GM21576 (cell line): Measurements from ENCODE around the gene DPF3.

Experiments used
- ATAC-seq: cut with Tn5 transposase; IDR thresholded peaks from one replicate; pipeline ENCODE4 v1.9.1; 2021; ENCODE audit warnings: mild to moderate bottlenecking, moderate library complexity; ENCODE audit not compliant: unreplicated experiment

The DPF3 gene

GRCh38 chr14:72745546-72745945 is 148.4 kb downstream of the DPF3 start:
- no peak for ATAC-seq

DNA sequence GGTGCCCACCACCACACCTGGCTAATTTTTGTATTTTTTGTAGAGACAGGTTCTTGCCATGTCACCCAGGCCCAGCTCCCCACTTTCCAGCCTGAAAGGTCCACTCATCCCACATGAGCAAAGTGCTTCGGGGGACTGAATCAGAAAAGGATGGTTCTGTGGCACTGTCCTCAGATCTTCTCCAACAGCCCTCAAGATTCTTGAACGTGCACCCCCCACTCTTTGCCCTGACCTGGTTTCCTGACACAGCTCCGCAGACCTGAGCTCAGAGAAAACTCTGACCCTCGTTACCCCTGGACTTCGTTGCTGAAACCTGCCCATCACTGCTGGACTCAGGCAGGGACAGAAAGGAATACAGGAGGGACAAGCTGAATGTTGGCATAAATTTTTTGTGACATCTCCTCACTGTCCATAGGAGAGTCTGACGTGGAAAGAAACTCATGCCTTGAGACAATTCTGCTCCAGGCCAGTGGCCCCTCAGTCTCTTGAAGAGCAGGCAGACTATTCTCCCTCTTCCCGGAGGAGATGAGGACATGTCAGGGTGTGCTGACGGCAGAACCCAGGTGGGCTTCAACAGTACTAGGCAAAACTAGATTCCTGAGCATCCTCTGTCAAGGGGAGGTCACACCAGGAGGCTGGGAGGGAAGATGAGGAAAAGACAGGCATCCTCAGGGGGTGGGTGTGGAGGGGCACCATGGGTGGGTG is 149.3 kb downstream of the DPF3 start:
- ATAC-seq: no peak

DNA sequence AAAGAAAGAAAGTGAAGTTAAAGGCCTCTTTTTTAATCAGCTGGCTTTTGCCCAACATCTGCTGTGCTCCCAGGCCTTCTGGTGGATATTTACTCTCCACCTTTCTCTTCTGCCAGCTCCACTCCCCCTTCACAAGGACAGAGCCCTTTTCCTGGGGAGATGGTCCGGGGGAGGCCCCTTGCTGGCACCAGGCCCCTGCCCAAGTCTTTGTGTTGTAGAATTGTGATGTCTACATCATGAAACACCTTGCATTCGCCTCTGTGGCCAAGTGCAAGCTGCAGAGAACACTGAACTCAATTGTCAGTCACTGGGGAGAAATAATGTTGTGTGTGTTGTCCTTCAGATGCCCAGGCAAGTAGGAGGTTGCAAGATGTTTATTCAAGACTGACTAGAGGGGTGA is 150.3 kb downstream of the DPF3 start:
- no peak for ATAC-seq

GRCh38 chr14:72742838-72743195 is 151.1 kb downstream of the DPF3 start:
- ATAC-seq: no peak

DNA sequence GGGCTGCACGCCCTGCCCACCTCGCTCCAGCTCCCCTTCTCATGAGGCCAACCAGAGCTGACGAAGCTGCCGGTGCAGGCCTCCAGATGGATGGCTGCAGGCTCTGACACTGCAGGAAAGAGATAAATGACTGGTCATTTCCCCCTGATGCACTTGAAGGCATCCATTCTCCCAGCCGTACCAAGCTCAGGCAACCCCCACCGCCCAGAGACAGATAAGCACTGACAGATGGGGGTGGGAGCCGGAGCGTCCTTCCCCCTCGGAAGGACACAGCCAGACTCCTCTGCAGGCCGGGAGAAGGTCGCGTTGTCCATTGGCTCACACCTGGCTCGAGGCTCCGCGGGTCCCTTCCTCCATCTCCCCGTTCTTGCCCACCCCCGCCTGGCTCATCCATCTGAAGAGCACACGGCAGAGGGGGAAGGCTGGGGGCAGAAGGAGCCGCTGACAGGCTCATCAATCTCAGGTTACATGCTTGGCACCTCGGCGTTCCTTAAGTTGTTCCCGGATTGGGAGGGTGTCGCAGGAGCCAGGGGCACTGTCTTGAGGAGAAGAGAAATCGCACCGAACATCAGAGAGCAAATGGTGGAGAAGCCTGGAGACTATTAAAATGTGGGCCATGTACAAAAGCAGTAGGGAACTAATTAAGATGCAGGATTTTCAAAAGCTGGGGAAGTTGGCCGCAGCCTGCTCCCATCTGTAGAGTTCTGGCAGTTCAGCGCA is 151.6 kb downstream of the DPF3 start:
- ATAC-seq: no peak

- ATAC-seq: no peak
Observed at GRCh38 chr14:72741826-72742117, 152.1 kb downstream of the DPF3 start.

DNA sequence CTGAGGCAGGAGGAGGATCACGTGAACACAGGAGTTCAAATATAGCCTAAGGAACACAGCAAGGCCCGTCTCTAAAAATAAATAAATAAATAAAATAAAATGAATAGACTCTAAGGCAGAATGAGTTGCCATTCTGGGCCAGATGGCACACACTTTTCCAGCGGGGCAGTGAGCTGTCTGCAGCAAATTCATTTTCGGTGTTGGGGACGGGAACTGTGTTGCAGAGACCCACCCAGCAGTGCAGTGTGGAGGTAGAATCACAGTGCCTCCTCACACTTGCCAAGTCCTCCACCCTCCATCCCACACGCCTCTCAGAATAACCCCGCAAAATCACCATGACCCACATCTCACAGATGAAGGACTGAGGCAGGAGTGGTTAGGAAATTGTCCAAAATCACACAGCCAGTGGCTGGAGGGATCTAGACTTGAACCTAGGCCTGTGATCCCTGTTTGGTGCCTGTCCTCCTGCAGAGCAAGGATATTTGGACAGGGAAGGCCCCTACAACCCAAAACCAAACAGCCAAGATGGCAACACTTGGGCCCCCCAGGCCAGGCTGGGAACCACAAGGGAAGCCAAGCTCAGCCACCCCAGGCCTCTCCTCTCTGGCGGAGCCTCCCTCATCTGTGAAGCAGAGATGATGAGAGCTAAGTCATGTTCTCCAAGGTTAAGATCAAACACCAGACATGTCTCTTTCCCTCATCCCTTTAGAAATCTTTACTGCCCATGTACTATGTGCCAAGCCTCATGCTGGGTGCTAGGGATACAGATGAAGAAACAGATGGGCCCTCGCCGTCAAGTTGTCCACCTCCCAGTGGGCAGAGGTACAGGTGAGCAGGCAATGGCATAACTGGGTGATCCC is 152.7 kb downstream of the DPF3 start:
- no peak for ATAC-seq

DNA sequence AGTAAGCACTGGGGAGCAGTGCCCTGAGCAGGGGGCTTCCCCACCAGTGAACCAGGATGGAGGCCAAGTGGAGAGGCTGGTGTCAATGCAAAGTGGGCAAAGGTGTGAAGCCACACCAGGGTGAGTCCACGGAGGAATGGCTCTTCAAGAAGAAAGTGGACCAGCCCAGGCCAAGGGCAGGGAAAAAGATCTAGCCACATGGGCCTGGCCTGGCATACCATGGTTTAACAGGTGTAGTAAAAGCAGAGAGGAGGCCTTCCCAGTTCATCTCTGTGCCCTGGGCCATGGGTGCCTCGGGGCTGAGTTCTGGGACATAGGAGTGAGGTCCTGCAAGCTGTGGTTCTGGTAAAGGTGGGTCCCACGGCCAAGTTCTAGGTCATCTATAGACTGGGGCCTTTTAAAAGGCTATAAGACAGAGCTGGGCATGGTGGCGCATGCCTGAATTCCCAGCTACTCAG is 153.4 kb downstream of the DPF3 start:
- no peak for ATAC-seq

DNA sequence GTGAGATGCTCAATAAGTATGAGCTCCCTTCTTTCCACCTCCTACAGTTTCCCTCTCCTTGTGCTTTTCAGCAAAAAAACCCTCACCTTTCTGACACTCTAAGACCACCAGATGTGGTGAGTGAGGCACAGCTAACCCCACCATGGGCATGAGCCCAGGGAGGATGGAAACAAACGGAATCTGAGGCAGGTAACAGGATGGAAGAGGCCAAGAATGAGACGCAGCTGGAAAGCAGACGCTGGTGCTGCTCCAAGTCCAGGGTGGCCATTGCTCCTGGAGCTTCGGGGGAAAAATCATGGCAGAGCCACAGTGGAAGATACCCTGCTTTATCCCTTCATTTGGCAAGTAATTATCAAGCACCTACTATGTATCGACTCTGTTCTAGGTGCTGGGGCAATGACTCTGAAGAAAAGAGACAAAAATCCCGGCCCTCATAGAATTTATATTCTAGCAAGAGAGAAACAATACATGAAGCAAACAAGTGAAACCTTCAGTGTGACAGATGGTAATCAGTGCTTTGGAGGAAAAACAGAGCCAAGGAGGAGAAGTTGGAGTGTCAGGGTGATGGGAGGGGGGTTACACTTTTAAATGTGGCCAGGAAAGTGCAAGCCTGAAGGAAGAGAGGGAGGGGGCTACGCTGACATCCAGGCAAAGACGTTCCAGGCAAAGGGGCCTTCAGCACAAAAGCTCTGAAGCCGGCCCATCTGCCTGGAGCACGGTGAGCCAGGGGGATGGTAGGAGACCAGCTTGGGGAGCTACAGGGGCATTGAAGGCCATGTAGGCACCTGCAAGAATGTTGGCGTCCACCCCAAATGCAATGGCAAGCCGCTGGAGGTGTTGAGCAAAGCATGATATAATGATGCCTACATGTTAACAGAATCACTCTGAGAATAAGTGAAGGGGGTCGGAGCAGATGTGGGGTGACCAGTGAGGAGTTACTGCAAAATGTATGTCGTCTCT is 154.2 kb downstream of the DPF3 start:
- ATAC-seq: no peak

DNA sequence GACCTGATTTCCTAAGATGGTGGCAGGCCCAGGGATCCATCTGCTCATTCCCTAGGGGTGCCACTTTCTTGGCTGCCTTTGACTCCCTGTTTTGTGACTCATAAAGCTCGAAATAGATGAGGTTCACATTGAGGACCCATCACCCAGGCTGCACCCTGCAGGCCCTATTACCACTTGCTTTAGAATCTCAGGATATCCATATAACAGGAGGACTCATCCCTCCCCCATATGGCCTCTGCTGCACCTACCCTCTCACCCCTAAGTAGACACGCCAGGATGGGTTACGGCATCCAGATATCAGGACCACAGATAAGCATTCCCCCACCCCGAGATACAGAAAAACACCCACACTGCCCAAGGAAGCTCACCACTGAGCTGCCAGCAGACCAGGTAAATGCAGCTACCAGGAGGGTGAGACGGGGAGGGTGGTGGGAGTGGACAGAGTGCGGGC is 155.7 kb downstream of the DPF3 start:
- no peak for ATAC-seq

DNA sequence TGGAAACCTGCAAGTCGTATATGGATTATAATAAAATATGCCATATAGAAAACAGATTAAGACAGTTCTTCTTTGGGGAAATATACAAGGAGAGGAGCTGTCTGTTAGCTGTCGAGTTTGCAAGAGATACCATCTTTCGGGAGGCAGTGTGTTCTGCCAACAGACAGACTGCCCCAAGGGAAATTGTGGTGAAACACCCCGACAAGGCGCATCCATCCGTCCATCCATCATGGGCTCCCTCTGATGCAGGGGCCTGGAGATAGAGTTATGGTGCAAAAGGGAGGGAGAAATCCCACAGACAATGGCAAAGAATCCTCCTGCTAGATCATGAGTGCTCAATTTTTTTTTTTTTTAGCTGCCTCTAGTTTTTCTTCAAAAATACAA is 156.3 kb downstream of the DPF3 start:
- ATAC-seq: no peak

GRCh38 chr14:72736786-72737559 is 156.9 kb downstream of the DPF3 start:
- no peak for ATAC-seq

DNA sequence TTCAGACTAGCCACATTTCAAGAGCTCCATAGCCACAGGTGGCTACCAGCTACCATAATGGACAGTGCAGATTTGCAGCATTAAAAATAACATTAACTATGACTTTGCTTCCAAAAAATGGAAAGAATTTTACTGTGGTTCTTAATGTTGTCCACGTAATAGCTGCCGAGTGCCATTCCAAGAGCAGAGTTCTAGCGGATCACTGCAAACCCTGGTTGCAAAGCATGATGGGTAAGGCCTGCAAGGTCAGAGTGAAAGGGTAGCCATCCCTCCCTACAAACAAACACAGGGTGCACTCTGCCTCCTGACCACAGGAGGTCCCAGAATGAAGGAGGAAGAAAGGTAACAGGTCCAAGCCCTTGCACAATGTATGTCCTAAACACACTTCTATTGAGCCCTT is 157.6 kb downstream of the DPF3 start:
- ATAC-seq: no peak

- no peak for ATAC-seq
Observed at GRCh38 chr14:72732022-72732780, 161.7 kb downstream of the DPF3 start.

GRCh38 chr14:72731252-72732020 is 162.5 kb downstream of the DPF3 start:
- ATAC-seq: no peak

- no peak for ATAC-seq
Observed at GRCh38 chr14:72730468-72730867, 163.4 kb downstream of the DPF3 start.

DNA sequence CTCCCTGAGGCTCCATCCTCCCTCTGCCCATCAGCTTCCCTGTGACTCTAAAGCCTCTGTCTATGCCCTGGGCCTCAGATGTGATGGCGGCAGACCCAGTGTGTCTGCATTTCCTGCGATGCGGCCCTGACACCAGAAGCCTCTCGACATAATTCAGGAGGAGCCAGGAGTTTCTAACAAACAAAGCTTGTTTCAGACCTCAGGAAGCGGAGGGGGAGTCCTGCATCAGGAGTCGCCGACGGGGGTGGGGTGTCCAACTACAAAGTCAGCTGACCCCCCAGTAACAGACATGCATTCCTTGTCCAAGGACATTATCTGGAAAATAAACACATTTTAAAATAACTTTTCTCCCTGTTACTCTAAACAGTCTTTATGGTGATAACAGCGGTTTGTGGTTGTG is 167.5 kb downstream of the DPF3 start:
- no peak for ATAC-seq

- no peak for ATAC-seq
Observed at GRCh38 chr14:72723858-72724530, 169.9 kb downstream of the DPF3 start.
